Measurements from ENCODE around the gene GBF1.
"Not testable (repeated sequence)": the region's sequence is repeated elsewhere in the genome, so short reads cannot be mapped to it uniquely, and the experiment has no call there.

Gene GBF1

GRCh38 chr10:102268375-102268888, 23.1 kb downstream of the GBF1 start:
- DNase-seq, result no peak

GRCh38 chr10:102269017-102269416, 23.7 kb downstream of the GBF1 start:
- peak; percentile 37 for DNase-seq

GRCh38 chr10:102274062-102274461, 28.7 kb downstream of the GBF1 start:
- DNase-seq, result no peak

- no peak for DNase-seq
Measured at GRCh38 chr10:102275343-102275742, 30.0 kb downstream of the GBF1 start.

- no peak for DNase-seq
Measured at GRCh38 chr10:102279104-102279503, 33.8 kb downstream of the GBF1 start.

- DNase-seq, result peak; percentile 79
Measured at GRCh38 chr10:102280397-102281101, 35.2 kb downstream of the GBF1 start.

- no peak for DNase-seq
Measured at GRCh38 chr10:102281102-102281487, 35.8 kb downstream of the GBF1 start.

GRCh38 chr10:102283488-102283887, 38.2 kb downstream of the GBF1 start:
- no peak for DNase-seq

- no peak for DNase-seq
Measured at GRCh38 chr10:102283890-102284289, 38.6 kb downstream of the GBF1 start.

- DNase-seq, result no peak
Measured at GRCh38 chr10:102284531-102284930, 39.2 kb downstream of the GBF1 start.

- DNase-seq, result no peak
Measured at GRCh38 chr10:102285133-102285532, 39.8 kb downstream of the GBF1 start.

GRCh38 chr10:102286216-102286615, 40.9 kb downstream of the GBF1 start:
- DNase-seq, result no peak

- DNase-seq, result no peak
Measured at GRCh38 chr10:102287538-102287937, 42.2 kb downstream of the GBF1 start.

GRCh38 chr10:102287991-102288390, 42.7 kb downstream of the GBF1 start:
- no peak for DNase-seq

GRCh38 chr10:102289356-102289755, 44.0 kb downstream of the GBF1 start:
- DNase-seq, result no peak

- DNase-seq, result no peak
Measured at GRCh38 chr10:102289840-102290239, 44.5 kb downstream of the GBF1 start.

- DNase-seq, result no peak
Measured at GRCh38 chr10:102291221-102291905, 46.0 kb downstream of the GBF1 start.

- DNase-seq, result no peak
Measured at GRCh38 chr10:102297101-102297500, 51.8 kb downstream of the GBF1 start.

- DNase-seq, result no peak
Measured at GRCh38 chr10:102298899-102299298, 53.6 kb downstream of the GBF1 start.

GRCh38 chr10:102299873-102300272, 54.5 kb downstream of the GBF1 start:
- DNase-seq, result no peak

GRCh38 chr10:102300278-102300843, 55.0 kb downstream of the GBF1 start:
- DNase-seq, result no peak

GRCh38 chr10:102300912-102301311, 55.6 kb downstream of the GBF1 start:
- not testable (repeated sequence) for DNase-seq

- DNase-seq, result not testable (repeated sequence)
Measured at GRCh38 chr10:102301332-102301731, 56.0 kb downstream of the GBF1 start.

GRCh38 chr10:102302611-102303010, 57.3 kb downstream of the GBF1 start:
- DNase-seq, result no peak
